ENCODE data around the gene PTH1R. TPM values are rescaled to one million over a fixed set of nuclear protein-coding genes. Genes with fewer than 3 reads are reported as not detected.
"Not testable (repeated sequence)": the region's sequence is repeated elsewhere in the genome, so short reads cannot be mapped to it uniquely, and the experiment has no call there.

Gene PTH1R
- total and polyA plus RNA-seq, 3 experiments from 2014 or later = not detected

- H3K4me3 ChIP-seq (ENCODE audit: low read length) = no peak overlapping the region
- ChIA-PET POLR2A (no interaction called here), CTCF (interaction anchor here (0.7 to 1.8 kb wide), 30 partner anchors 9 to 421 kb away, joined by 3 to 17 read pairs (median 4); no protein-coding TSS in a partner anchor)
- no peaks in the 10 kb centered on the region for H3K27me3 ChIP-seq (ENCODE audit: insufficient read depth, low read length, poor library complexity, severe bottlenecking)
- Mint-ChIP-seq H3K27me3 (peaks cover 0 to 2% of the 10 kb centered on the region in 2 donors), H3K4me3 (peak overlapping the region in 4 of 7 donors; percentile 21 to 71 (median 30)), H3K4me1 (peaks cover 19 to 21% (median 20%) of the 10 kb centered on the region in 3 donors), H3K9me3 (no peaks in the 10 kb centered on the region), H3K36me3 (no peaks in the 10 kb centered on the region), H3K27ac (peak overlapping the region in 4 of 8 donors; percentile 57 to 93 (median 74))
- no peaks in the 10 kb centered on the region for H3K9me3 ChIP-seq (ENCODE audit: low read length)
- H3K27ac ChIP-seq (ENCODE audit: low read depth, low read length) = no peak overlapping the region
- peaks cover 6% of the 10 kb centered on the region for H3K4me1 ChIP-seq (ENCODE audit: insufficient read depth, low read length)
- H3K36me3 ChIP-seq (ENCODE audit: insufficient read depth, low read length) = no peaks in the 10 kb centered on the region
- DNase-seq = peak; percentile 64 to 82 (median 68)
Measured at GRCh38 chr3:46909535-46910161, 32.1 kb downstream of the PTH1R start.

GRCh38 chr3:46910166-46910760 is 32.7 kb downstream of the PTH1R start:
- no peak overlapping the region for H3K4me3 Mint-ChIP-seq

GRCh38 chr3:46910914-46911313 is 33.4 kb downstream of the PTH1R start:
- H3K4me3 ChIP-seq (ENCODE audit: low read length); H3K27ac ChIP-seq (ENCODE audit: low read depth, low read length); H3K36me3 Mint-ChIP-seq; POLR2A ChIA-PET; H3K27me3 Mint-ChIP-seq; H3K36me3 ChIP-seq (ENCODE audit: insufficient read depth, low read length); H3K4me3 Mint-ChIP-seq; H3K27me3 ChIP-seq (ENCODE audit: insufficient read depth, low read length, poor library complexity, severe bottlenecking); H3K9me3 Mint-ChIP-seq; H3K9me3 ChIP-seq (ENCODE audit: low read length); CTCF ChIA-PET; H3K4me1 ChIP-seq (ENCODE audit: insufficient read depth, low read length): not testable (repeated sequence)
- DNase-seq = peak in 1 of 5 donors; percentile 0
- peak overlapping the region in 2 of 8 donors; percentile 11 to 43 for H3K27ac Mint-ChIP-seq
- peaks cover 24 to 27% (median 26%) of the 10 kb centered on the region in 3 donors for H3K4me1 Mint-ChIP-seq

More at GRCh38 chr3:46910166-46910760, 32.7 kb downstream of the PTH1R start:
- Histone ChIP-seq H3K27ac (ENCODE audit: low read depth, low read length) (no peak overlapping the region), H3K9me3 (ENCODE audit: low read length) (no peaks in the 10 kb centered on the region), H3K4me3 (ENCODE audit: low read length) (no peak overlapping the region), H3K36me3 (ENCODE audit: insufficient read depth, low read length) (no peaks in the 10 kb centered on the region), H3K27me3 (ENCODE audit: insufficient read depth, low read length, poor library complexity, severe bottlenecking) (no peaks in the 10 kb centered on the region), H3K4me1 (ENCODE audit: insufficient read depth, low read length) (peaks cover 6% of the 10 kb centered on the region)
- H3K36me3 Mint-ChIP-seq = peaks cover 0 to under 1% (median 0%) of the 10 kb centered on the region in 3 donors
- ChIA-PET CTCF (interaction anchor here (0.7 to 1.8 kb wide), 27 partner anchors 9 to 421 kb away, joined by 3 to 17 read pairs (median 4); no protein-coding TSS in a partner anchor), POLR2A (no interaction called here)
- H3K9me3 Mint-ChIP-seq = no peaks in the 10 kb centered on the region
- H3K4me1 Mint-ChIP-seq = peaks cover 21 to 23% (median 23%) of the 10 kb centered on the region in 3 donors
- H3K27me3 Mint-ChIP-seq = peaks cover 0 to 2% of the 10 kb centered on the region in 2 donors
- peak in 1 of 5 donors; percentile 28 for DNase-seq
- H3K27ac Mint-ChIP-seq = no peak overlapping the region

GRCh38 chr3:46912986-46913385 is 35.5 kb downstream of the PTH1R start:
- Mint-ChIP-seq H3K27me3 (peaks cover 0 to 2% of the 10 kb centered on the region in 2 donors), H3K4me3 (no peak overlapping the region), H3K4me1 (peaks cover 29 to 36% (median 34%) of the 10 kb centered on the region in 3 donors), H3K9me3 (no peaks in the 10 kb centered on the region), H3K36me3 (peaks cover 8 to 16% (median 8%) of the 10 kb centered on the region in 3 donors), H3K27ac (no peak overlapping the region)
- Histone ChIP-seq H3K9me3 (ENCODE audit: low read length) (no peaks in the 10 kb centered on the region), H3K4me1 (ENCODE audit: insufficient read depth, low read length) (peaks cover 6% of the 10 kb centered on the region), H3K27ac (ENCODE audit: low read depth, low read length) (no peak overlapping the region), H3K4me3 (ENCODE audit: low read length) (no peak overlapping the region), H3K27me3 (ENCODE audit: insufficient read depth, low read length, poor library complexity, severe bottlenecking) (no peaks in the 10 kb centered on the region), H3K36me3 (ENCODE audit: insufficient read depth, low read length) (no peaks in the 10 kb centered on the region)
- ChIA-PET CTCF (interaction anchor here (0.7 to 2.3 kb wide), 5 partner anchors 10 to 354 kb away, joined by 3 to 13 read pairs (median 3); no protein-coding TSS in a partner anchor), POLR2A (interaction anchor here (0.7 kb wide), 1 partner anchor 47 kb away, joined by 4 read pairs; no protein-coding TSS in a partner anchor)
- no peak for DNase-seq

GRCh38 chr3:46913644-46914043 is 36.1 kb downstream of the PTH1R start:
- peaks cover 4% of the 10 kb centered on the region for H3K36me3 ChIP-seq (ENCODE audit: insufficient read depth, low read length)
- H3K4me1 Mint-ChIP-seq = peaks cover 29 to 37% (median 34%) of the 10 kb centered on the region in 3 donors

GRCh38 chr3:46914849-46915248 is 37.3 kb downstream of the PTH1R start:
- CTCF ChIA-PET = interaction anchor here (0.7 kb wide), 2 partner anchors 27 to 718 kb away, joined by 3 read pairs; no protein-coding TSS in a partner anchor
- no peaks in the 10 kb centered on the region for H3K27me3 Mint-ChIP-seq
- H3K4me1 ChIP-seq (ENCODE audit: insufficient read depth, low read length) = no peaks in the 10 kb centered on the region
- no peaks in the 10 kb centered on the region for H3K9me3 ChIP-seq (ENCODE audit: low read length)
- H3K4me1 Mint-ChIP-seq = peaks cover 23 to 31% (median 27%) of the 10 kb centered on the region in 3 donors
- peaks cover 0 to 4% (median 0%) of the 10 kb centered on the region in 5 donors for H3K9me3 Mint-ChIP-seq
- DNase-seq = peak in 1 of 5 donors; percentile 6
- H3K36me3 ChIP-seq (ENCODE audit: insufficient read depth, low read length) = peaks cover 15% of the 10 kb centered on the region
- H3K27me3 ChIP-seq (ENCODE audit: insufficient read depth, low read length, poor library complexity, severe bottlenecking) = no peaks in the 10 kb centered on the region
- no peak overlapping the region for H3K4me3 Mint-ChIP-seq
- H3K27ac ChIP-seq (ENCODE audit: low read depth, low read length) = no peak overlapping the region
- no peak overlapping the region for H3K4me3 ChIP-seq (ENCODE audit: low read length)
- peaks cover 14 to 33% (median 18%) of the 10 kb centered on the region in 3 donors for H3K36me3 Mint-ChIP-seq
- peak overlapping the region in 4 of 8 donors; percentile 0 to 89 (median 4) for H3K27ac Mint-ChIP-seq
- POLR2A ChIA-PET = interaction anchor here (0.6 kb wide), 1 partner anchor 84 kb away, joined by 3 read pairs; no protein-coding TSS in a partner anchor

More at GRCh38 chr3:46913644-46914043, 36.1 kb downstream of the PTH1R start:
- Histone ChIP-seq H3K9me3 (ENCODE audit: low read length) (no peaks in the 10 kb centered on the region), H3K4me1 (ENCODE audit: insufficient read depth, low read length) (peaks cover 6% of the 10 kb centered on the region), H3K27ac (ENCODE audit: low read depth, low read length) (no peak overlapping the region), H3K4me3 (ENCODE audit: low read length) (no peak overlapping the region), H3K27me3 (ENCODE audit: insufficient read depth, low read length, poor library complexity, severe bottlenecking) (no peaks in the 10 kb centered on the region)
- POLR2A ChIA-PET = no interaction called here
- Mint-ChIP-seq H3K36me3 (peaks cover 11 to 22% (median 13%) of the 10 kb centered on the region in 3 donors), H3K27ac (peak overlapping the region in 3 of 8 donors; percentile 0 to 42 (median 12)), H3K27me3 (peaks cover 0 to 2% of the 10 kb centered on the region in 2 donors), H3K4me3 (no peak overlapping the region), H3K9me3 (peaks cover 0 to 3% (median 0%) of the 10 kb centered on the region in 5 donors)
- CTCF ChIA-PET = interaction anchor here (1.0 to 2.3 kb wide), 3 partner anchors 9 to 355 kb away, joined by 3 to 13 read pairs (median 3); no protein-coding TSS in a partner anchor
- peak in 1 of 5 donors; percentile 42 for DNase-seq

- H3K27ac ChIP-seq (ENCODE audit: low read depth, low read length) = no peak overlapping the region
- ChIA-PET CTCF (interaction anchor here (0.7 kb wide), 1 partner anchor 717 kb away, joined by 3 read pairs; no protein-coding TSS in a partner anchor), POLR2A (no interaction called here)
- peak in 1 of 5 donors; percentile 32 for DNase-seq
- peaks cover 20% of the 10 kb centered on the region for H3K36me3 ChIP-seq (ENCODE audit: insufficient read depth, low read length)
- Mint-ChIP-seq H3K27ac (peak overlapping the region in 6 of 8 donors; percentile 0 to 89 (median 9)), H3K36me3 (peaks cover 18 to 38% (median 23%) of the 10 kb centered on the region in 3 donors), H3K9me3 (peaks cover 0 to 4% (median 0%) of the 10 kb centered on the region in 5 donors), H3K27me3 (no peaks in the 10 kb centered on the region), H3K4me3 (no peak overlapping the region), H3K4me1 (peaks cover 23 to 31% (median 27%) of the 10 kb centered on the region in 3 donors)
- H3K9me3 ChIP-seq (ENCODE audit: low read length) = no peaks in the 10 kb centered on the region
- no peaks in the 10 kb centered on the region for H3K27me3 ChIP-seq (ENCODE audit: insufficient read depth, low read length, poor library complexity, severe bottlenecking)
- no peaks in the 10 kb centered on the region for H3K4me1 ChIP-seq (ENCODE audit: insufficient read depth, low read length)
- no peak overlapping the region for H3K4me3 ChIP-seq (ENCODE audit: low read length)
Measured at GRCh38 chr3:46915297-46915822, 37.8 kb downstream of the PTH1R start.
